K562 (cell line): Measurements from ENCODE around the gene ENOX2. TPM values are rescaled to one million over a fixed set of nuclear protein-coding genes. Genes with fewer than 3 reads are reported as not detected.

Experiments
- ATAC-seq: fragments of 200-7000 bp; cut with Tn5 transposase; 3 replicates; pipeline ENCODE4 v1.9.1; 2020; ENCODE audit warnings: moderate library complexity
- BruUV-seq: library from RNA; stranded (reverse); fragments of 400-500 nt; replicated peaks from 2 replicates; lab custom pipeline; 2021; lab: Mats Ljungman, UMichigan
- CTCF ChIA-PET: fragments of 300-600 bp; formaldehyde crosslinking; extraction: SDS; loops from one replicate; lab custom pipeline; 2021; ENCODE audit warnings: low intra/inter-chr PET ratio; lab: Yijun Ruan, JAX
- POLR2A ChIA-PET: fragments of 300-600, 350-650 bp; sonication (Branson Sonifier 250); formaldehyde crosslinking; extraction: SDS; loops from one replicate; lab custom pipeline; 2021; ENCODE audit warnings: antibody characterized with exemption, inconsistent platforms; lab: Yijun Ruan, JAX
- DNase-seq, 4 experiments: peaks; one replicate each; pipeline versions ENCODE4 v3.0.0 to v3.0.0-alpha.2; 2011 to 2018; ENCODE audit warnings: low spot score in 3 of 4, mixed read lengths in 3 of 4; ENCODE audit errors: extremely low read depth in 1 of 4
- FAIRE-seq: peaks from 2 replicates; lab custom pipeline; 2011; peaks lifted over from hg19 to GRCh38; lab: Jason Lieb, UNC
- H2AFZ ChIP-seq: 2 replicates; pipeline ENCODE4 v1.6.0; 2011; ENCODE audit warnings: low read depth, low read length, control low read depth, inconsistent platforms
- H3K27ac ChIP-seq: fragments of 200-600 bp; 3 replicates; pipeline ENCODE4 v1.8.0; 2011; ENCODE audit warnings: low read depth, mild to moderate bottlenecking, control low read depth, inconsistent platforms, low read length, moderate library complexity, mixed read lengths; ENCODE audit errors: extremely low read depth
- H3K27me3 ChIP-seq, 2 experiments: fragments of 300-600 bp in 1 of 2; 2 replicates in 1 of 2; 3 replicates in 1 of 2; pipeline versions ENCODE4 v1.6.0 to v1.8.0; 2011; ENCODE audit warnings: inconsistent platforms in 2 of 2, low read length in 2 of 2, mild to moderate bottlenecking in 1 of 2, mixed read lengths in 1 of 2, moderate library complexity in 1 of 2; ENCODE audit not compliant: control insufficient read depth in 2 of 2, insufficient read depth in 2 of 2
- H3K36me3 ChIP-seq: fragments of 300-600 bp; 3 replicates; pipeline ENCODE4 v1.8.0; 2011; ENCODE audit warnings: mild to moderate bottlenecking, low read length, inconsistent platforms; ENCODE audit not compliant: control insufficient read depth, insufficient read depth
- H3K4me1 ChIP-seq, 2 experiments: fragments of 200-600 bp in 1 of 2; replicated peaks in 1 of 2; 2 replicates in 1 of 2; 3 replicates in 1 of 2; pipeline versions ENCODE4 v1.5.1 to v1.8.0; 2011; ENCODE audit warnings: inconsistent platforms in 2 of 2, low read length in 2 of 2, mild to moderate bottlenecking in 1 of 2, mixed read lengths in 1 of 2, moderate library complexity in 1 of 2; ENCODE audit not compliant: control insufficient read depth in 2 of 2, insufficient read depth in 2 of 2
- H3K4me2 ChIP-seq: 2 replicates; pipeline ENCODE4 v1.6.1; 2011; ENCODE audit warnings: low read length, control low read depth, inconsistent platforms, mixed read lengths; ENCODE audit not compliant: insufficient read depth
- H3K4me3 ChIP-seq: fragments of 200-600 bp; sonication (generic), shearing (Covaris generic); 2 replicates; pipeline ENCODE4 v1.5.1; 2016; ENCODE audit warnings: control low read depth, inconsistent platforms
- H3K79me2 ChIP-seq: fragments of 200-600 bp; 3 replicates; pipeline ENCODE4 v1.8.0; 2011; ENCODE audit warnings: low read length, inconsistent platforms; ENCODE audit not compliant: control insufficient read depth, insufficient read depth
- H3K9ac ChIP-seq, 2 experiments: 2 replicates each; pipeline versions ENCODE4 v1.6.0 to v1.6.1; 2011; ENCODE audit warnings: low read depth in 2 of 2, low read length in 2 of 2, control low read depth in 1 of 2, inconsistent platforms in 1 of 2, mild to moderate bottlenecking in 1 of 2, mixed read lengths in 1 of 2; ENCODE audit not compliant: insufficient read depth in 1 of 2
- H3K9me1 ChIP-seq: one replicate; pipeline ENCODE4 v1.6.0; 2011; ENCODE audit warnings: inconsistent platforms, mild to moderate bottlenecking, low read length, moderate library complexity; ENCODE audit not compliant: control insufficient read depth, insufficient read depth
- H3K9me3 ChIP-seq: replicated peaks from 2 replicates; pipeline ENCODE4 v1.5.1; 2011; ENCODE audit warnings: low read depth, low read length, inconsistent platforms; ENCODE audit not compliant: control insufficient read depth, insufficient read depth
- H4K20me1 ChIP-seq: replicated peaks from 2 replicates; pipeline ENCODE4 v1.6.1; 2011; ENCODE audit warnings: low read length, inconsistent platforms, mixed read lengths; ENCODE audit not compliant: control insufficient read depth, insufficient read depth
- DEAF1 ChIP-seq: fragments of 450-650 bp; formaldehyde crosslinking; IDR thresholded peaks from 2 replicates; pipeline ENCODE4 v1.4.0; 2020; ENCODE audit warnings: mild to moderate bottlenecking, moderate library complexity
- E2F1 ChIP-seq: sonication (generic); formaldehyde crosslinking; IDR thresholded peaks from 2 replicates; pipeline ENCODE4 v1.8.1; 2023; ENCODE audit warnings: mild to moderate bottlenecking, missing genetic modification reagents, moderate library complexity
- ETV6 ChIP-seq, 3 experiments: fragments of 150-350 bp in 1 of 3; sonication (generic) in 1 of 3; formaldehyde crosslinking in 1 of 3; IDR thresholded peaks; 2 replicates each; pipeline versions ENCODE4 v1.6.1 to v1.8.0; 2014 to 2022; ENCODE audit warnings: borderline replicate concordance in 2 of 3, low read depth in 2 of 3, antibody characterized with exemption in 1 of 3, low read length in 1 of 3, mild to moderate bottlenecking in 1 of 3, missing genetic modification reagents in 1 of 3
- GTF2F1 ChIP-seq: IDR thresholded peaks from 2 replicates; pipeline ENCODE4 v1.6.1; 2011; ENCODE audit warnings: low read depth, low read length, improper control_type of control experiment
- IRF9 ChIP-seq: fragments of 450-650 bp; IDR thresholded peaks from 2 replicates; pipeline ENCODE4 v1.6.1; 2016; ENCODE audit warnings: missing biosample characterization, missing genetic modification characterization
- MYC ChIP-seq, 2 experiments: fragments of 250-450 bp in 1 of 2; sonication (Bioruptor Pico) in 1 of 2; IDR thresholded peaks; 2 replicates each; pipeline versions ENCODE4 v1.5.1 to v1.6.1; 2012 to 2021; ENCODE audit warnings: low read depth in 2 of 2, borderline replicate concordance in 1 of 2, improper control_type of control experiment in 1 of 2, low read length in 1 of 2, mild to moderate bottlenecking in 1 of 2, moderate library complexity in 1 of 2
- NR1H2 ChIP-seq: sonication (generic); formaldehyde crosslinking; IDR thresholded peaks from 2 replicates; pipeline ENCODE4 v1.4.0; 2020; ENCODE audit warnings: mild to moderate bottlenecking, missing genetic modification reagents
- RBM15 ChIP-seq: fragments of 200-400 bp; formaldehyde crosslinking; IDR thresholded peaks from 2 replicates; pipeline ENCODE4 v1.6.1; 2018; ENCODE audit warnings: mild to moderate bottlenecking, low read length, moderate library complexity; ENCODE audit not compliant: insufficient read depth
- RUNX1 ChIP-seq: sonication (generic); IDR thresholded peaks from 2 replicates; pipeline ENCODE4 v1.6.1; 2016; ENCODE audit warnings: antibody characterized with exemption, low read depth
- THAP7 ChIP-seq: fragments of 250-450 bp; sonication (Bioruptor Pico); IDR thresholded peaks from 2 replicates; pipeline ENCODE4 v1.5.0; 2021
- ZBTB2 ChIP-seq: fragments of 450-650 bp; IDR thresholded peaks from 2 replicates; pipeline ENCODE4 v1.6.1; 2016; ENCODE audit warnings: antibody characterized with exemption
- ZNF239 ChIP-seq: fragments of 250-450 bp; sonication (Bioruptor Pico); IDR thresholded peaks from 2 replicates; pipeline ENCODE4 v1.4.0; 2020; ENCODE audit warnings: mild to moderate bottlenecking
- ZNF780A ChIP-seq: fragments of 250-450 bp; sonication (Bioruptor Pico); IDR thresholded peaks from 2 replicates; pipeline ENCODE4 v1.5.0; 2021; ENCODE audit warnings: mild to moderate bottlenecking
- WGBS: fragments of 100-300 bp; shearing (Covaris generic); methylation state at CpG from one replicate; pipeline ENCODE4 v1.1.6; 2016; ENCODE audit warnings: low coverage, mixed read lengths; ENCODE audit not compliant: insufficient coverage; ENCODE audit errors: missing lambda C conversion rate; 5-methylcytosine and 5-hydroxymethylcytosine counted together
- in situ Hi-C: fragments of 300-500 bp; cut with MboI; formaldehyde crosslinking; loops from 4 replicates; pipeline ENCODE4 v1.15.0; 2018; ENCODE audit warnings: inconsistent platforms, mixed read lengths
- intact Hi-C: fragments of 100-400 bp; cut with micrococcal nuclease; formaldehyde crosslinking; loops from 2 replicates; pipeline ENCODE4 v1.14.2; 2022
- polyA plus RNA-seq, 8 experiments: library from polyadenylated mRNA; depleted of rRNA in 4 of 8; stranded (reverse) in 5 of 8; unstranded in 3 of 8; fragments of >200 nt; fragmentation: Nextera tagmentation in 2 of 8; fragmentation: Illumina TruSeq in 1 of 8; extraction: Ambion mirVana in 2 of 8; extraction: Trizol in 1 of 8; gene quantifications; 2 replicates each; pipeline versions ENCODE4 v1.2.1 to v1.2.3, GENCODE V29; 2011 to 2014; ENCODE audit warnings: inconsistent platforms in 1 of 8, missing spikeins in 1 of 8
- total RNA-seq, 7 experiments: library from RNA; depleted of rRNA in 6 of 7; stranded (reverse); fragments of >200 nt in 6 of 7; fragmentation: Illumina TruSeq in 2 of 7; extraction: Trizol in 2 of 7; gene quantifications; 2 replicates each; pipeline versions ENCODE4 v1.2.1 to v1.2.3, GENCODE V29; 2011 to 2021; ENCODE audit warnings: low replicate concordance in 1 of 7

ENOX2 gene
- total and polyA plus RNA-seq, 9 of the 15 experiments (the other 6 are each of a cell fraction or from before 2014, with no cell fraction given), result 6.1 to 24.0 (median 13.8) TPM

GRCh38 chrX:130869239-130869638, 33.8 kb downstream of the ENOX2 start:
- intact Hi-C loops (no loop called here), in situ Hi-C loops (no loop called here)
- ChIA-PET CTCF (no interaction called here), POLR2A (no interaction called here)
- WGBS, result 54% methylated on average over 3 of the region's 3 CpGs
- Histone ChIP-seq H3K4me1 (no peaks in the 10 kb centered on the region), H3K9me1 (no peaks in the 10 kb centered on the region), H3K36me3 (no peaks in the 10 kb centered on the region), H3K9me3 (no peaks in the 10 kb centered on the region), H3K27me3 (no peaks in the 10 kb centered on the region), H2AFZ (no peak overlapping the region), H3K27ac (no peak overlapping the region), H3K9ac (no peak overlapping the region), H3K4me2 (no peak overlapping the region), H3K79me2 (no peaks in the 10 kb centered on the region), H3K4me3 (no peak overlapping the region), H4K20me1 (no peaks in the 10 kb centered on the region)
- FAIRE-seq, result no peak
- ATAC-seq, result no peak
- TF ChIP-seq GTF2F1 (no peak), E2F1 (CRISPR knock-in tag) (no peak), RUNX1 (no peak), ZNF780A (CRISPR knock-in tag) (no peak), MYC (IDR thresholded peaks at IDR 0.05; ENCODE audit: low read depth, low read length) (no peak), MYC (CRISPR knock-in tag; IDR thresholded peaks at IDR 0.05; ENCODE audit: borderline replicate concordance, low read depth) (no peak), ZBTB2 (no peak), DEAF1 (CRISPR knock-in tag) (no peak), RBM15 (no peak), NR1H2 (CRISPR knock-in tag) (no peak), ZNF239 (no peak), THAP7 (CRISPR knock-in tag) (no peak), ETV6 (IDR thresholded peaks at IDR 0.05; ENCODE audit: borderline replicate concordance in 1 of 2, low read depth in 2 of 2, low read length in 1 of 2) (no peak), ETV6 (CRISPR knock-in tag; IDR thresholded peaks at IDR 0.05; ENCODE audit: borderline replicate concordance) (no peak), IRF9 (no peak)
- BruUV-seq, result no TSS peak
- DNase-seq, result no peak
